Measurements from ENCODE around the gene BET1L.
"Not testable (repeated sequence)": the region's sequence is repeated elsewhere in the genome, so short reads cannot be mapped to it uniquely, and the experiment has no call there.

Gene BET1L

GRCh38 chr11:207208-207862, at the start of gene BET1L, which contains the start of gene RIC8A:
Gene BET1L, minus strand, starts transcription at chr11:207399. Its CDS starts 78 bp downstream, at chr11:207321.
Gene RIC8A, plus strand, starts transcription at chr11:207708. Its CDS starts 1,147 bp downstream, at chr11:208855.
- DNase-seq (ENCODE audit: low read depth): peak; percentile 99
- peak within 1 kb of the TSS; percentile 99 for H3K4me3 ChIP-seq (ENCODE audit: low read depth, low read length)

GRCh38 chr11:255816-256215, 48.6 kb upstream of the BET1L start:
- H3K4me3 ChIP-seq (ENCODE audit: low read depth, low read length): no peak overlapping the region
- DNase-seq (ENCODE audit: low read depth): no peak

DNA sequence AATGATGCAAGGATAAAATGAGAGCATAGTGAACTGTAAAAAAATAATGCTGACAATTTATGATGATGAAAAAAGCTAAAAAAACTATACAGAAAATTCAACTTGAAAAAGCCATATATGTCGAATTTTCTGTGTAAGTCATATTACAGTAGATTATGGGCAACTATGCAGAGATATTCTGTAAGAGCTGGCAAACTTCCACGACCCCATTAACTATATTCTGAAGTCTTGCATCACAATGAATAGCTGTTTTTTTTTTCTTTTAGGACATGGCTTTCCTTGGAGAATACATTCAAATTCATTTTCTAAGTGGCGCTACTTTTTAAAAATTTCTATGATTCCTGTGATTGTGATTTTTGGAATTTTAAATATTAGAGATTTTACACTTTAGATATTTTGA, 48.0 kb upstream of the BET1L start:
- H3K4me3 ChIP-seq (ENCODE audit: low read depth, low read length): no peak overlapping the region
- no peak for DNase-seq (ENCODE audit: low read depth)

- H3K4me3 ChIP-seq (ENCODE audit: low read depth, low read length): no peak overlapping the region
- DNase-seq (ENCODE audit: low read depth): no peak
Observed at GRCh38 chr11:253886-254270, 46.7 kb upstream of the BET1L start.

GRCh38 chr11:253160-253885, 46.1 kb upstream of the BET1L start:
- DNase-seq (ENCODE audit: low read depth): no peak
- H3K4me3 ChIP-seq (ENCODE audit: low read depth, low read length): no peak overlapping the region

DNA sequence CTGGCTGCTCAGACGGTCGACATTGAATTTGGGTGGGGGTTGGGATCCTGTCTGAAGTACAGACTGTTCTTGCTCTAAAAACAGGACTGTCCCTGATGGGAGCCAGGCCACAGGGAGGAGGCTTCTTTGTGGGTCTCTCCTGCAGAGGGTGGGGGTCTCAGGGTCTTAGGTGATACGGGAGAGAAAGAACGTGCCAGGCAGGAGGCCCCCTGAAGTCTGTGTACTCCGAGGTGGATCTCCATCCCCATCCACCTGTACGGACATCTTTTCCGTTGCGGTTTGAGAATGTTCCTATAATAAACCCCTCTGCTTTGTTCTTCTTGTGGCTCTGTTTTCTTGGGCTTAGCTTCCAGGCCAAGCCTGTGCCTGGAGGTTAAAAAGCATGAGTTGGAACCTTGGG, 45.5 kb upstream of the BET1L start:
- DNase-seq (ENCODE audit: low read depth): no peak

DNA sequence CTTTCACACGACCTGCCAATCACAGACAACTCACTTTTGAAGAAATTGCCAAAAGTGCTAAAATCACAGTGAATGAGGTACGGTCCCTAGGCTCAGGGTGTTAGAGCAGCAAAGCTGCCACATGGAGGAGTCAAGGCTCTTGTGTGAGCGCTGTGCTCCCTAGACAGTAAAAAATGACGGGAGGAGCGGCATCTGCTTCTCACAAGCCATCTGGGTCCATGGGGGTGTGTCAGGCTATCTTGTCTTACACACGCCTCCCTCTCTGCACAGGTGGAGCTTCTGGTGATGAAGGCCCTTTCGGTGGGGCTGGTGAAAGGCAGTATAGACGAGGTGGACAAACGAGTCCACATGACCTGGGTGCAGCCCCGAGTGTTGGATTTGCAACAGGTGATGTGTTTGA, 44.4 kb upstream of the BET1L start:
- no peak for DNase-seq (ENCODE audit: low read depth)
- H3K4me3 ChIP-seq (ENCODE audit: low read depth, low read length): no peak overlapping the region

More for the DNA sequence above, 45.5 kb upstream of the BET1L start:
- H3K4me3 ChIP-seq (ENCODE audit: low read depth, low read length): no peak overlapping the region

GRCh38 chr11:250740-251299, 43.6 kb upstream of the BET1L start:
- peak; percentile 8 for DNase-seq (ENCODE audit: low read depth)

DNA sequence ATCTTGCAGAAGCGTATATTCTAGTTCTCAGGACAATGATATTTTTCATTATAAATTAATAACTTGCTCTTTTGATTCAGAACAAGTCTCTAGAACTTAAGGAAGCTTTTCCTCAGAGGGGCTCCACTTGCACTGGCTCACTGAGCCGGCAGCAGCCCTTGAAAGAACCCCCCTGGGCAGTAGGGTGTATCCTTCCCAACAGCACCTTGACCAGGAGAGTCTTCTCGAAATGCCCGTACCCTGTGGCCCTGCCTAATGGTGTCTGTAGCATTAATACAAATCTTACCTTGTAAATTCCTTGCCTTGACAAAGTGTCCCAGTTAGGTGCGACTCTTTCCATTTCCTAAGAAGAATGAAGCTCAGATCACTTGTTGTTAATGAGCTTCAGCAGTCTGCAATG, 43.1 kb upstream of the BET1L start:
- no peak overlapping the region for H3K4me3 ChIP-seq (ENCODE audit: low read depth, low read length)
- no peak for DNase-seq (ENCODE audit: low read depth)

More at GRCh38 chr11:250740-251299, 43.6 kb upstream of the BET1L start:
- H3K4me3 ChIP-seq (ENCODE audit: low read depth, low read length): no peak overlapping the region

DNA sequence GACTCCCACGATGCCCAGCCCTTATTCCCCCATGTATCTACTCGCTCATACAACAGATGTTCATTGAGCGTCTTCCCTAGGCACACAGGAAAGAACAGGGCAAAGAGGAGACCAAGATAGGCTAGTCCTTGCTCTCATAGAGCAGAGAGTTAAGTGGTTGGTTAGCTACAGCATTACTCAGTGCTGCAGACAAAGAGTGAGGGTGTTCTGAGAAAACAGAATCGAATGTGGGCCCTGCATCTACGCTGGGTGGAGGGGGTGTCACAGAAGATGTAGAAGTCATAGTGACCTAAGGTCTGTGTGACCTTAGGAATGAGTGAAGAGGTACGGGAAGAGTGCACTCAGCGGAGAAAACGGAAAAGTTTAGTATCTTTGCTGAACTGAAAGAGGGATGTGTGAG, 41.9 kb upstream of the BET1L start:
- DNase-seq (ENCODE audit: low read depth): no peak
- H3K4me3 ChIP-seq (ENCODE audit: low read depth, low read length): no peak overlapping the region

DNA sequence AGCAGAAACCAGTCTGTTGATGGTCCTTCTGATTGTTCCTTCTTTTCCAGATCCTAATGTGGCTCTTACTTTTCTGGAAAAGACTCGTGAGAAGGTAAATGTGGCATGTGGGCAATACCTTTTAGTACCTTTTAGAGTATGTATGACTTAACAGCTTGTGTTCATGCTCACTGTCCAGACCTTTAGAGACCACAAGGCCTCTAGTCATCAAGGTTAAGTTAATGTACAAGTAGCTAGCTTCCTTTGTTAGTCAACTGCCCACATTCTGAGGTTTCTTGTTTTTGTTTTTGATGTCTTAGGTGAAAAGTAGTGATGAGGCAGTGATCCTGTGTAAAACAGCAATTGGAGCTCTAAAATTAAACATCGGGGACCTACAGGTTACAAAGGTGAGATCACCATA, 37.2 kb upstream of the BET1L start:
- DNase-seq (ENCODE audit: low read depth): no peak
- H3K4me3 ChIP-seq (ENCODE audit: low read depth, low read length): no peak overlapping the region

- no peak for DNase-seq (ENCODE audit: low read depth)
- H3K4me3 ChIP-seq (ENCODE audit: low read depth, low read length): no peak overlapping the region
Observed at GRCh38 chr11:241634-242033, 34.4 kb upstream of the BET1L start.

DNA sequence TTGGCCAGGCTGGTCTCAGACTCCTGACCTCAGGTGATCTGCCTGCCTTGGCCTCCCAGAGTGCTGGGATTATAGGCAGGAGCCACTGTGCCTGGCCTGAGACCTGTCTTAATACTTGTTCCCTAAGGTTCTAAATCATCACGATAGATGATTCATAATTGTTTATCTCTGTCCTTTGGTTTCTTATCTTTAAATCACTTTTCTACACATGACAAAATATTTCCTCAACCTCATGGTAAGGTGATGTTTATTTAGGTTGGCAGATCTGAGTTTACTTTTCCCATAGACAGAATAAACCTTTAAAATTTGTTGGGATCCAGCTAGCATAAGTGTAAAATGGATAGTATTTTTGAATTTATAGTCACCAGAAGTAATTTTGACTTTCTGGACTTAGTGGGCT, 33.1 kb upstream of the BET1L start:
- no peak for DNase-seq (ENCODE audit: low read depth)
- H3K4me3 ChIP-seq (ENCODE audit: low read depth, low read length): no peak overlapping the region

- H3K4me3 ChIP-seq (ENCODE audit: low read depth, low read length); DNase-seq (ENCODE audit: low read depth): not testable (repeated sequence)
Observed at GRCh38 chr11:238346-238745, 31.1 kb upstream of the BET1L start.

DNA sequence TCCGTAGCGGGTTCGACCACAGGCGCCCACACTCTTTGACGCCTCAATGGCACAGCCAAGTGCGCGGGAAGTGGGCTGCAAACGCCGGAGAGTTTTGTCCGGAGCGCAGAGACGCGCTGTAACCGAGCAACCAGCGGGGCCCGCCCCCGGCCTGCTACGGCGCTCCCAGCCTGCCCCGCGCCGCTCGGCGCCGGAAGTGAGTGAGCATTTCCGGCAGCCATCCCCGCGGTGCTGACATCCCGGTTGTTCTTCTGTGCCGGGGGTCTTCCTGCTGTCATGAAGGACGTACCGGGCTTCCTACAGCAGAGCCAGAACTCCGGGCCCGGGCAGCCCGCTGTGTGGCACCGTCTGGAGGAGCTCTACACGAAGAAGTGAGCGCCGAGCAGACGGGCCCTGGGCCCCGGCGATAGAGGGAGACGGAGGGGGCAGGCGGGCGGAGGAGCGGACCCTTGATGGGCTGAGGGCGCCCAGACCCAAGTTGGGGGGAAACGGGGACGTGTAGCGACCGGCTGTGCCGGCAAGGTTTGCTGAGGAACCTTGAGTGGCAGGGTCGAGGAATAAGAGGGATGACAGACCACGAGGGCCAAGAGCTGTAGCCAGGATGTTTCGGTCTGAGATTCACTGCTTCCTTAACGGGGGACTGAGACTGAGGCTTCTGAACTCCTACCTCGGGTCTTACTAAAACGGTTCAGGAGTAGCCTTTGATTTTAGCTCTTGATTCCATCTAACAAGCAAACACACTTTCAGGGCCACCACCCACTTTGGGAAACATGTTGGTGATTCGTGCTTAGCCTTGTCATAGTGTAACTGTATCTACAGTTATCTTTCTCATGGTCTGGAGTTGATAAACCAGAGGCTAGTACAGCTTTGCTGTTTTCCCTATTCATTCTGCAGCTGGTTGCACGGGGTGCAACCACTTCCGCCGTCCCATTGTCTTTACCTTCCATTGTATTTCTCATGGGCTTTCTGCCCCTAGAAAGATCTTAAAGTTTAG, 29.9 kb upstream of the BET1L start, which contains the start of gene PSMD13:
Gene PSMD13, plus strand, starts transcription at position 203 of the 994 bp plus-strand sequence. Its CDS starts 74 bp downstream, at position 277.
- peak within 1 kb of the TSS; percentile 100 for H3K4me3 ChIP-seq (ENCODE audit: low read depth, low read length)
- peak; percentile 49 for DNase-seq (ENCODE audit: low read depth)

DNA sequence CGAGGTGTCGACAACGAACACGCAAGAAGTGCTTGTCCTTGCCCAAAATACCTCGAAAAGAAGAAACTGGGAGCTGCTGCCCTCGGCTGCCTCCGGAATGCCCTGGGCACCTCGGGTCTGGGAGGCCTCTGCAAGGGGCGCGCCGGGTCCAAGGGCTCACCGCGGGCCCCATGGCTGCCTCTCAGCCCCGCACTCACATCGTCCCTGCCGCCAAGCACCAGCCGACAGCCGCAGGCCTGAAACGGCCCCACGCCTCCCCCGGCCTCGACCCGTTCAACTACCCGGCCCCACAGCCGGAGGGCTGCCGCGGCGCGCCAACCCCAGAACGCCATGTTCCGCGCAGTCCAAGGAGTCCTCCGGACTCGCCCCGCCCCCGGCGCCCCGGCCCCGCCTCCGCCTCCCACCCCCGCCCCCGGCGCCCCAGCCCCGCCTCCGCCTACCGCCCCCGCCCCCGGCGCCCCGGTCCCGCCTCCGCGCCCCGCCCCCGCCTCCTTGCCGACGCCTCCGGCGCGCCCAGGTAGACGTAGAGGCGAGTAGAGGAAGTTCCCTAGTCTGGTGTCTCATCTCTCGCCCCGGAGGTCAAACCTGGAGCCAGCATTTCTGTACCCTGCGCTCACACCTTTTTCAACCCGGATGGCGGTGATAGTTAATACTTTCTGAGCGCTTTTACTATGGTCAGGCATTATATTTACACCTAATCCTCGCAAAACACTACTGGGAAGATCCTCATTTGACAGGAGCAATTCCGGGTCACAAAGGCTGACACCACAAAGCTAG, 29.0 kb upstream of the BET1L start, which contains the start of gene SIRT3:
Gene SIRT3, minus strand, starts transcription at position 346 of the 777 bp plus-strand sequence. Its CDS starts 14 bp downstream, at position 332.
- H3K4me3 ChIP-seq (ENCODE audit: low read depth, low read length): peak within 1 kb of the TSS; percentile 100
- peak; percentile 36 for DNase-seq (ENCODE audit: low read depth)

DNA sequence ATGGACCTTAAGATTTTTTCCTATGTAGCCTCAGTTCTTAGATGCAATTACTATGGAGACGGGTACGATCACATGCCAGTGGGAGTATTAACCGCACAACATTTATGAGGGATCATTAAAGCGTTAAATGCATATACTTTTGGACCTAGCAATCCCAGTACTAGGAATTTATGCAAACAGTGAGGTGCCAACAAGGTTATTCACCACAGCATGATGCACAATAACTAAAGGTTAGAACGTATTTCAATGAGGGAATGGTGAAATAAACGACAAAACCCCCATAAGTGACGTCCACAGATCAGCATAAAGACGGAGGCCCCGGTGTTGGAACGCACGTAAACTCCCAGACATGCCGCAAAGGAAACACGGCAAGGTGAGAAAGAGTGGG, 28.4 kb upstream of the BET1L start:
- H3K4me3 ChIP-seq (ENCODE audit: low read depth, low read length): peak overlapping the region; percentile 100
- DNase-seq (ENCODE audit: low read depth): no peak

DNA sequence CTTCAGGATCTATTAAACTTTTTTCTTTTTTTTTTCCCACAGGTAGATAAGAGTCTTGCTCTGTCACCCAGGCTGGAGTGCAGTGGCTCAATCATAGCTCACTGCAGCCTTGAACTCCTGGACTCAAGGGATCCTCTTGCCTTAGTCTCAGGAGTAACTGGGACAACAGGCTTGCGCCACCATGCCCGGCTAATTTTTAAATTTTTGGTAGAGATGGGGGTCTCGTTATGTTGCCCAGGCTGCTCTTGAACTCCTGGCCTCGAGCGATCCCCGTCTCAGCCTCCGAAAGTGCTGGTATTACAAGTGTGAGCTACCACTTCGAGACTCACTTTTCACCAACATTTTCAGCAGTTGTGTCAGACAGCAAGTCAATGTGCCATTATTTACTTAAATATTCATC, 28.0 kb upstream of the BET1L start:
- DNase-seq (ENCODE audit: low read depth): no peak

More for the DNA sequence above, 28.0 kb upstream of the BET1L start:
- peak overlapping the region; percentile 100 for H3K4me3 ChIP-seq (ENCODE audit: low read depth, low read length)

Data from skeletal muscle cell (primary cell).